Measurements from ENCODE around the gene PLA2G12B. TPM values are rescaled to one million over a fixed set of nuclear protein-coding genes. Genes with fewer than 3 reads are reported as not detected.
"Not testable (repeated sequence)": the region's sequence is repeated elsewhere in the genome, so short reads cannot be mapped to it uniquely, and the experiment has no call there.

The PLA2G12B gene
- not detected in 2 replicates for total RNA-seq
- long read RNA-seq, result 0 reads

DNA sequence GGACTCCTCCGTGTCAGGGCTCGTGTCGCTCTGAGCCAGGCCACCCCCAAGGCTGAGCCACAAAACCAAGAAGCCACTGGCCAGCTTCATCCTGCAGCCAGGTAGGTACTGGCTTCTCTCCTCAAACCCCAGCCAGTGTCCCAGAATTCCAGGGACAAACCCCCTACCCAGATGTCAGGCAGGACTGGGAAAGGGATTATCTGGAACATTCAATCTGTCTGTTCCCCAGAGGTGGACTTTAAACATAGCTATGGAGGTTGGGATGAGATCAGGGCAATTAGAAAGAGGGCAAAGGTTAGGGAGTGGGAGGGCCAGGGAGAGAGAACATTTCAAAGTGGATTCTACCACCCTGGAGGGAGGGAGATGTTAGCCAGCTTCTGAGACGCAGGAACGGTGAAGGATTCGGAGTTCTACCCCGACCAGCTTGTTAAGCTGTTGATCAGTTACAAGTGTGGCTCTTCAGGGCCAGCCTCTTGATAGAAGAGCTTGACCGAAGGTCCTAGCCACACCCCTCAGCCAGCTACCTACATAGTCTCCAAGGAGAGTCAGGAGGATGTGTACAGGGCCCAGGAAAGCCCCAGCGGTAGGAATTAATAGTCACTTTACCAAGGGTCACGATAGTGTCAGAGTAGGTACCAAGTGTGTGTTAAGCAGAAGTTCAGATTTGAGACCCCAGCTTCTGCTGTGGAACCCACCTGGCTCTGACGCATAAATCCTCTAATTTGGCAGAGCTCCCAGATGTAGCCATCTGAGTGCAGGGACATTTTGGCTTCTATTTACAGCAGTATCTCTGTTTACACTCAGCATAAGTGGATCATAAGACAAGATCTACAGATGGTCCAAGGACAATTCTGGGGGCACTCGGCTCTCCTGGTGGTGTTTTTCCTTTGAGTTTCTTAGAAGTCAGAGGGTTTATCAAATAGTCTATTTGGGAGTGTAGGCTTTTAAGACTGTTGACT lies at the start of gene PLA2G12B:
TSS of gene PLA2G12B (minus strand) at position 211 of the 959 bp plus-strand sequence. CDS start at position 90, 121 bp downstream.
- Mint-ChIP-seq H3K27me3 (ENCODE audit: low read depth) (peaks cover 2% of the 10 kb centered on the region), H3K36me3 (ENCODE audit: low read depth) (no peaks in the 10 kb centered on the region), H3K4me1 (peaks cover 12% of the 10 kb centered on the region), H3K27ac (ENCODE audit: unreplicated experiment) (no peak within 1 kb of the TSS), H3K4me3 (no peak within 1 kb of the TSS), H3K9me3 (no peaks in the 10 kb centered on the region)
- TF ChIP-seq, protein P1, sequence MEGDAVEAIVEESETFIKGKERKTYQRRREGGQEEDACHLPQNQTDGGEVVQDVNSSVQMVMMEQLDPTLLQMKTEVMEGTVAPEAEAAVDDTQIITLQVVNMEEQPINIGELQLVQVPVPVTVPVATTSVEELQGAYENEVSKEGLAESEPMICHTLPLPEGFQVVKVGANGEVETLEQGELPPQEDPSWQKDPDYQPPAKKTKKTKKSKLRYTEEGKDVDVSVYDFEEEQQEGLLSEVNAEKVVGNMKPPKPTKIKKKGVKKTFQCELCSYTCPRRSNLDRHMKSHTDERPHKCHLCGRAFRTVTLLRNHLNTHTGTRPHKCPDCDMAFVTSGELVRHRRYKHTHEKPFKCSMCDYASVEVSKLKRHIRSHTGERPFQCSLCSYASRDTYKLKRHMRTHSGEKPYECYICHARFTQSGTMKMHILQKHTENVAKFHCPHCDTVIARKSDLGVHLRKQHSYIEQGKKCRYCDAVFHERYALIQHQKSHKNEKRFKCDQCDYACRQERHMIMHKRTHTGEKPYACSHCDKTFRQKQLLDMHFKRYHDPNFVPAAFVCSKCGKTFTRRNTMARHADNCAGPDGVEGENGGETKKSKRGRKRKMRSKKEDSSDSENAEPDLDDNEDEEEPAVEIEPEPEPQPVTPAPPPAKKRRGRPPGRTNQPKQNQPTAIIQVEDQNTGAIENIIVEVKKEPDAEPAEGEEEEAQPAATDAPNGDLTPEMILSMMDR (conservative IDR thresholded peaks at IDR 0.05), result no peak
- DNase-seq (ENCODE audit: low read depth, low spot score), result no peak

DNA sequence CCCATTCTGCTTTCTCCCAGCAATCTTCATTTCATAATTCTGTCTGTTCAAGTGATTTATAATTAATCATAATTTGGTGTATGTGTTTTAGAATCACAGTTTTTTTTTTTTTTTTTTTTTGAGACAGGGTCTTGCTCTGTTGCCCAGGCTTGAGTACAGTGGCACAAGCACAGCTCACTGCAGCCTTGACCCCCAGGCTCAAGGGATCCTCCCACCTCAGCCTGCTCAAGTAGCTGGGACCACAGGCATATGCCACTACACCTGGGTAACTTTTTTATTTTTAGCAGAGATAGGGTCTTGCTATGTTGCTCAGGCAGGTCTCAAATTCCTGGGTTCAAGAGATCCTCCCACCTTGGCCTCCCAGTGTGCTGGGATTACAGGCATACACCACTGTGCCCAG lies 49.2 kb upstream of the PLA2G12B start:
- Mint-ChIP-seq H3K27me3 (ENCODE audit: low read depth) (no peaks in the 10 kb centered on the region), H3K27ac (ENCODE audit: unreplicated experiment) (no peak overlapping the region), H3K4me3 (no peak overlapping the region), H3K4me1 (no peaks in the 10 kb centered on the region), H3K36me3 (ENCODE audit: low read depth) (peaks cover 14% of the 10 kb centered on the region), H3K9me3 (peaks cover 3% of the 10 kb centered on the region)
- DNase-seq (ENCODE audit: low read depth, low spot score), result no peak
- TF ChIP-seq, protein P1 (conservative IDR thresholded peaks at IDR 0.05), result no peak

- H3K9me3 Mint-ChIP-seq, result peaks cover 8% of the 10 kb centered on the region
- DNase-seq (ENCODE audit: low read depth, low spot score), result no peak
- H3K27me3 Mint-ChIP-seq (ENCODE audit: low read depth), result no peaks in the 10 kb centered on the region
- TF ChIP-seq, protein P1 (conservative IDR thresholded peaks at IDR 0.05), result no peak
- peaks cover 18% of the 10 kb centered on the region for H3K36me3 Mint-ChIP-seq (ENCODE audit: low read depth)
- no peaks in the 10 kb centered on the region for H3K4me1 Mint-ChIP-seq
- no peak overlapping the region for H3K27ac Mint-ChIP-seq (ENCODE audit: unreplicated experiment)
- no peak overlapping the region for H3K4me3 Mint-ChIP-seq
These were observed 46.4 kb upstream of the PLA2G12B start for GRCh38 chr10:73000973-73001372.

- Mint-ChIP-seq H3K4me1 (no peaks in the 10 kb centered on the region), H3K27me3 (ENCODE audit: low read depth) (no peaks in the 10 kb centered on the region), H3K36me3 (ENCODE audit: low read depth) (peaks cover 45% of the 10 kb centered on the region), H3K27ac (ENCODE audit: unreplicated experiment) (no peak overlapping the region), H3K4me3 (no peak overlapping the region), H3K9me3 (peaks cover 13% of the 10 kb centered on the region)
- TF ChIP-seq, protein P1 (conservative IDR thresholded peaks at IDR 0.05), result no peak
- DNase-seq (ENCODE audit: low read depth, low spot score), result no peak
These were observed 42.5 kb upstream of the PLA2G12B start for GRCh38 chr10:72997099-72997498.

GRCh38 chr10:72995459-72995858 lies 40.9 kb upstream of the PLA2G12B start:
- Mint-ChIP-seq H3K9me3 (peaks cover 14% of the 10 kb centered on the region), H3K36me3 (ENCODE audit: low read depth) (peaks cover 50% of the 10 kb centered on the region)
- H3K27ac Mint-ChIP-seq (ENCODE audit: unreplicated experiment); H3K27me3 Mint-ChIP-seq (ENCODE audit: low read depth); H3K4me3 Mint-ChIP-seq; DNase-seq (ENCODE audit: low read depth, low spot score); H3K4me1 Mint-ChIP-seq: not testable (repeated sequence)

- H3K36me3 Mint-ChIP-seq (ENCODE audit: low read depth), result peaks cover 37% of the 10 kb centered on the region
- H3K4me1 Mint-ChIP-seq; H3K27ac Mint-ChIP-seq (ENCODE audit: unreplicated experiment); H3K4me3 Mint-ChIP-seq; H3K27me3 Mint-ChIP-seq (ENCODE audit: low read depth); H3K9me3 Mint-ChIP-seq; DNase-seq (ENCODE audit: low read depth, low spot score): not testable (repeated sequence)
These were observed 35.2 kb upstream of the PLA2G12B start for GRCh38 chr10:72989771-72990170.

DNA sequence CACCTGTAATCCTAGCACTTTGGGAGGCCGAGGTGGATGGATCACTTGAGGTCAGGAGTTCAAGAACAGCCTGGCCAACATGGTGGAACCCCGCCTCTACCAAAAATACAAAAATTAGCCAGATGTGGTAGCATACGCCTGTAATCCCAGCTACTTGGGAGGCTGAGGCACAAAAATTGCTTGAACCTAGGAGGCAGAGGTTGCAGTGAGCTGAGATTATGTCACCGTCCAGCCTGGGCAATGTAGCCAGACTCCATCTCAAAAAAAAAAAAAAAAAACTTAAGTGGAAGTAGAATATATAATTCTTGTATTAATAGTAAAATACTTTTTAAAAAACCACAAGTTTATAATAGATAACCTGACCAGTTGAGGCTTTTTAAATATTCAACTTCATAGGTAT lies 30.0 kb upstream of the PLA2G12B start:
- H3K9me3 Mint-ChIP-seq; H3K4me3 Mint-ChIP-seq; H3K27me3 Mint-ChIP-seq (ENCODE audit: low read depth); H3K4me1 Mint-ChIP-seq; DNase-seq (ENCODE audit: low read depth, low spot score); H3K27ac Mint-ChIP-seq (ENCODE audit: unreplicated experiment): not testable (repeated sequence)
- H3K36me3 Mint-ChIP-seq (ENCODE audit: low read depth), result peaks cover 15% of the 10 kb centered on the region

Data from neural crest cell (in vitro differentiated cells).